ENCODE results near the gene IVD. TPM values are rescaled to one million over a fixed set of nuclear protein-coding genes. Genes with fewer than 3 reads are reported as not detected.

IVD gene
- total RNA-seq, 1 experiment from 2014 or later = 93.1 TPM

DNA sequence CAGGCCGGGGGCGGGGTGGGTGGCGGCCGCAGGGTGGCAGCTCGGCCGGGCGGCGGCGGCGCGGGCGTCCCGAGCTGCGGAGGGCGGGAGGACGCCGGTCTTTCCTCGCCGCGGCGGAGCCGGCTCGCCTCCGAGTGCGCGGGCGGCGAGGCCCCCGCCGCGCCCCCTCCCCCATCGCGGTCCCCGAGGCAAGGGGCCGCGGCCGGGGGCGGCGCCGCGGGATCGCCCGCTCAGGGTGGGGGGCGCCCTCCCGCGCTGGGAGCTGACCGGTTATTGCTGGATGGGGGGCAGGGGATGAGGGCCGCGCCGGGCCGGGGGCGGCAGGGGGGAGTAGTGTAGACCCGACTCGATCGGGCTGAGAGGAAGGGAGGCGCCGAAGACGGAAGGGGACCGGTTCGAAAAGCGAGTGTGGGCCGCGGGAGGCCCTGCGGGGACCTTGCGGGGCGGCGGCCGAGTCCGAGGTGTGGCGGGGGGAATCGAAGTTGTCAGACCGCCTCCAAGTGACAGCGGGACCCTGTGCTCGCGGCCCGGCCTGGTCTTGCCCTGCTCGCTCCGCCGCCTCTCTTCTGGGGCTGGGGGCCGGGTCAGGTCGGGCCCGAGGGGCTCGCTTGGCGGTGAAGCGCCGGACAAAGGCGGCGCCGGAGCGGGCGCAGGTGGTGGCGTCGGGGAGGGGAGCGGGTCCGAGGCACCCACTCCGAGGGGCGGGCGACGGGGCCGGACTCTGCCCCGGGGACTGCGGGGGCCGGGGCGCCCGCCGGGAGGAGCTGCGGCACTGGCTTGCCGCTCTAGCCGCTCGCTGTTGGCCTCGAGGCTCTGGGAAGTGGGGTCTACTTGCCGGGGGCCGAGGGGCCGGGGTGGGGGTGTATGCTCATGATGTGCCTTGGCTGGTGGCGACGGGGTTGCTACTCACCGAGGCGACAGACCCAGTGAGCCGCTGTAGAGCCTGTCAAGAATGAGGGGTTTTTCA, 36.3 kb downstream of the IVD start:
- no peaks in the 10 kb centered on the region for H3K27me3 ChIP-seq (ENCODE audit: insufficient read depth, low read length)
- H3K9me3 ChIP-seq (ENCODE audit: control insufficient read depth, low read depth, low read length) = no peaks in the 10 kb centered on the region
- peaks cover 35% of the 10 kb centered on the region for H3K23me2 ChIP-seq (ENCODE audit: insufficient read length, low read depth, low read length, poor library complexity, severe bottlenecking)
- peaks cover 8% of the 10 kb centered on the region for H3K79me1 ChIP-seq (ENCODE audit: insufficient read depth, low read depth, low read length, poor library complexity, severe bottlenecking)
- H3K27ac Mint-ChIP-seq = peak overlapping the region in 1 of 3 experiments; percentile 11; a peak in 2 of 7 replicates
- TF ChIP-seq, protein P1, sequence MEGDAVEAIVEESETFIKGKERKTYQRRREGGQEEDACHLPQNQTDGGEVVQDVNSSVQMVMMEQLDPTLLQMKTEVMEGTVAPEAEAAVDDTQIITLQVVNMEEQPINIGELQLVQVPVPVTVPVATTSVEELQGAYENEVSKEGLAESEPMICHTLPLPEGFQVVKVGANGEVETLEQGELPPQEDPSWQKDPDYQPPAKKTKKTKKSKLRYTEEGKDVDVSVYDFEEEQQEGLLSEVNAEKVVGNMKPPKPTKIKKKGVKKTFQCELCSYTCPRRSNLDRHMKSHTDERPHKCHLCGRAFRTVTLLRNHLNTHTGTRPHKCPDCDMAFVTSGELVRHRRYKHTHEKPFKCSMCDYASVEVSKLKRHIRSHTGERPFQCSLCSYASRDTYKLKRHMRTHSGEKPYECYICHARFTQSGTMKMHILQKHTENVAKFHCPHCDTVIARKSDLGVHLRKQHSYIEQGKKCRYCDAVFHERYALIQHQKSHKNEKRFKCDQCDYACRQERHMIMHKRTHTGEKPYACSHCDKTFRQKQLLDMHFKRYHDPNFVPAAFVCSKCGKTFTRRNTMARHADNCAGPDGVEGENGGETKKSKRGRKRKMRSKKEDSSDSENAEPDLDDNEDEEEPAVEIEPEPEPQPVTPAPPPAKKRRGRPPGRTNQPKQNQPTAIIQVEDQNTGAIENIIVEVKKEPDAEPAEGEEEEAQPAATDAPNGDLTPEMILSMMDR (conservative IDR thresholded peaks at IDR 0.05) = no peak
- no peak overlapping the region for H2AK5ac ChIP-seq (ENCODE audit: insufficient read length, low read length)
- no CpG with 5 or more reads among the region's 119 CpGs for WGBS (ENCODE audit: extremely low coverage, insufficient read length, low lambda C conversion rate)
- H3K27me3 Mint-ChIP-seq (ENCODE audit: low read depth) = peaks cover 9% of the 10 kb centered on the region; the same call in 1 of the 2 replicates
- H2BK120ac ChIP-seq (ENCODE audit: low read depth, low read length, poor library complexity, severe bottlenecking) = no peak overlapping the region
- H4K91ac ChIP-seq (ENCODE audit: insufficient read length, low read depth, low read length) = no peak overlapping the region
- H3T11ph ChIP-seq (ENCODE audit: low read length) = no peak overlapping the region
- peaks cover 0 to 22% (median 0%) of the 10 kb centered on the region in 3 experiments; a peak in 5 of 7 replicates for H3K36me3 Mint-ChIP-seq (ENCODE audit: insufficient read depth in 1 of 3, low read depth in 3 of 3)
- H2AFZ ChIP-seq (ENCODE audit: low read length) = no peak overlapping the region
- H3K9me3 Mint-ChIP-seq = no peaks in the 10 kb centered on the region
- no peak overlapping the region for H3K27ac ChIP-seq (ENCODE audit: insufficient read length, low read depth, low read length)
- no peak overlapping the region for H2BK15ac ChIP-seq (ENCODE audit: low read depth, low read length)
- H3K9ac ChIP-seq (ENCODE audit: extremely low read depth, insufficient read length, low read length) = peak overlapping the region; percentile 22
- H3K4ac ChIP-seq (ENCODE audit: low read depth, low read length) = no peak overlapping the region
- peak overlapping the region; percentile 80 for H3K14ac ChIP-seq (ENCODE audit: insufficient read depth, low read length)
- no peak overlapping the region for H2BK20ac ChIP-seq (ENCODE audit: low read depth, low read length, poor library complexity, severe bottlenecking)
- no peak overlapping the region for H4K5ac ChIP-seq (ENCODE audit: insufficient read length, low read depth, low read length)
- no peak overlapping the region for H4K8ac ChIP-seq (replicated peaks; ENCODE audit: insufficient read length, low read depth, low read length)
- H4K20me1 ChIP-seq (ENCODE audit: control insufficient read depth, insufficient read depth, insufficient read length) = no peaks in the 10 kb centered on the region
- H3K79me2 ChIP-seq (ENCODE audit: insufficient read depth, low read length) = peaks cover 42% of the 10 kb centered on the region; the same call in 1 of the 2 replicates
- H3K4me1 ChIP-seq (ENCODE audit: insufficient read depth, low read length) = peaks cover 28% of the 10 kb centered on the region
- H3K4me2 ChIP-seq (ENCODE audit: insufficient read depth, insufficient read length, low read length) = peak overlapping the region; percentile 66
- H3K4me1 Mint-ChIP-seq = peaks cover 68 to 71% of the 10 kb centered on the region in 2 experiments
- H3K4me3 Mint-ChIP-seq = peak overlapping the region; percentile 90 to 95
- H3K56ac ChIP-seq (ENCODE audit: insufficient read length, low read depth, low read length) = no peak overlapping the region
- no peak for DNase-seq
- peak overlapping the region; percentile 9 for H3K18ac ChIP-seq (ENCODE audit: insufficient read length, low read depth, low read length)
- H3K23ac ChIP-seq (ENCODE audit: insufficient read length, low read depth, low read length) = no peak overlapping the region
- H2BK12ac ChIP-seq (ENCODE audit: insufficient read length, low read depth, low read length) = no peak overlapping the region
- H2BK5ac ChIP-seq (ENCODE audit: insufficient read length, low read length) = no peak overlapping the region
